BLaER1 (cell line): ENCODE results near the gene TAF10.

Experiments used
- H3K27ac ChIP-seq: shearing (Covaris generic); formaldehyde crosslinking; 2 replicates; pipeline ENCODE4 v1.8.1; 2022
- H3K27me3 ChIP-seq: shearing (Covaris generic); formaldehyde crosslinking; 2 replicates; pipeline ENCODE4 v1.8.1; 2022
- H3K36me3 ChIP-seq: shearing (Covaris generic); formaldehyde crosslinking; 2 replicates; pipeline ENCODE4 v1.8.1; 2022
- H3K4me1 ChIP-seq: shearing (Covaris generic); formaldehyde crosslinking; 2 replicates; pipeline ENCODE4 v1.8.1; 2022
- H3K4me2 ChIP-seq: shearing (Covaris generic); formaldehyde crosslinking; 2 replicates; pipeline ENCODE4 v1.8.1; 2022
- H3K4me3 ChIP-seq: shearing (Covaris generic); formaldehyde crosslinking; 2 replicates; pipeline ENCODE4 v1.8.1; 2022
- H3K9ac ChIP-seq: shearing (Covaris generic); formaldehyde crosslinking; 2 replicates; pipeline ENCODE4 v1.8.1; 2022
- H3K9me3 ChIP-seq: shearing (Covaris generic); formaldehyde crosslinking; 2 replicates; pipeline ENCODE4 v1.8.1; 2022
- H4K20me1 ChIP-seq: shearing (Covaris generic); formaldehyde crosslinking; 2 replicates; pipeline ENCODE4 v1.8.1; 2022
- Cebpa-rat ChIP-seq: shearing (Covaris generic); IDR thresholded peaks from 2 replicates; pipeline ENCODE4 v1.8.1; 2022

Gene TAF10

DNA sequence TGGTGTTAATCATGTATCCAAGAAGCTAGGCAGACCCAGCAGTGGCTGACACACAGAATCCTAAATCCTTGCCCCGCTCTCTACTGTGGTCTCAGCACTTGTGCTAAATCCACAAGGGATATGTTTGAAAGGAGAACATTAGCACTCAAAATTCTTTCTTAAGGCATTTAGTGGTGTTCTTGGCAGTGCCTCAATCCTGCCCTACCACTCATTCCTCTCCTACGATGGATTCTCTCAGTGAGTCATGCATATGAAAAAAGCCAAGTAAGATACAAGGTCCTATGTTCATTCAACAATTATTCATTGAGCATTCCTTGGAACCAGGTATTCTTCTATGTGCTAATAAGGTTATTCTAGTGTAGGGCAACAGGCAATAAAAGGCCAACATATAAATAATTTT is 39.8 kb downstream of the TAF10 start:
- no peak overlapping the region for H3K27ac ChIP-seq
- no peak overlapping the region for H3K9ac ChIP-seq
- peaks cover 7% of the 10 kb centered on the region for H3K4me1 ChIP-seq
- H3K4me3 ChIP-seq = no peak overlapping the region
- peaks cover 16% of the 10 kb centered on the region for H3K9me3 ChIP-seq
- H3K4me2 ChIP-seq = no peak overlapping the region
- no peaks in the 10 kb centered on the region for H3K27me3 ChIP-seq
- H3K36me3 ChIP-seq = peaks cover 41% of the 10 kb centered on the region
- TF ChIP-seq Cebpa-rat = no peak
- H4K20me1 ChIP-seq = 0 out of 2 replicates have a peak, but pooled peaks cover 6% of the 10 kb centered on the region

GRCh38 chr11:6571434-6572008 is 40.5 kb downstream of the TAF10 start:
- Histone ChIP-seq H3K9ac (no peak overlapping the region), H3K4me1 (no peaks in the 10 kb centered on the region), H3K27ac (no peak overlapping the region), H3K4me2 (no peak overlapping the region), H3K36me3 (peaks cover 48% of the 10 kb centered on the region), H3K27me3 (no peaks in the 10 kb centered on the region), H4K20me1 (no peaks in the 10 kb centered on the region), H3K9me3 (peaks cover 16% of the 10 kb centered on the region), H3K4me3 (no peak overlapping the region)
- no peak for TF ChIP-seq Cebpa-rat

- H4K20me1 ChIP-seq = no peaks in the 10 kb centered on the region
- H3K9me3 ChIP-seq = peaks cover 16% of the 10 kb centered on the region
- H3K27me3 ChIP-seq = no peaks in the 10 kb centered on the region
- no peak for TF ChIP-seq Cebpa-rat
- peaks cover 52% of the 10 kb centered on the region for H3K36me3 ChIP-seq
- H3K4me2 ChIP-seq = no peak overlapping the region
- no peak overlapping the region for H3K4me3 ChIP-seq
- no peak overlapping the region for H3K9ac ChIP-seq
- H3K4me1 ChIP-seq = no peaks in the 10 kb centered on the region
- no peak overlapping the region for H3K27ac ChIP-seq
Observed at GRCh38 chr11:6570691-6571427, 41.2 kb downstream of the TAF10 start.

- H3K27me3 ChIP-seq = no peaks in the 10 kb centered on the region
- peaks cover 16% of the 10 kb centered on the region for H3K9me3 ChIP-seq
- H3K4me3 ChIP-seq = no peak overlapping the region
- H3K36me3 ChIP-seq = peaks cover 52% of the 10 kb centered on the region
- no peak overlapping the region for H3K4me2 ChIP-seq
- no peak overlapping the region for H3K9ac ChIP-seq
- TF ChIP-seq Cebpa-rat = no peak
- H3K4me1 ChIP-seq = no peaks in the 10 kb centered on the region
- H3K27ac ChIP-seq = no peak overlapping the region
- H4K20me1 ChIP-seq = no peaks in the 10 kb centered on the region
Observed at GRCh38 chr11:6569706-6570105, 42.3 kb downstream of the TAF10 start.

- Histone ChIP-seq H4K20me1 (no peaks in the 10 kb centered on the region), H3K9ac (no peak overlapping the region), H3K4me1 (no peaks in the 10 kb centered on the region), H3K4me2 (no peak overlapping the region), H3K27ac (no peak overlapping the region), H3K36me3 (peaks cover 64% of the 10 kb centered on the region), H3K9me3 (peaks cover 16% of the 10 kb centered on the region), H3K4me3 (no peak overlapping the region), H3K27me3 (no peaks in the 10 kb centered on the region)
- no peak for TF ChIP-seq Cebpa-rat
Observed at GRCh38 chr11:6568191-6568918, 43.7 kb downstream of the TAF10 start.

DNA sequence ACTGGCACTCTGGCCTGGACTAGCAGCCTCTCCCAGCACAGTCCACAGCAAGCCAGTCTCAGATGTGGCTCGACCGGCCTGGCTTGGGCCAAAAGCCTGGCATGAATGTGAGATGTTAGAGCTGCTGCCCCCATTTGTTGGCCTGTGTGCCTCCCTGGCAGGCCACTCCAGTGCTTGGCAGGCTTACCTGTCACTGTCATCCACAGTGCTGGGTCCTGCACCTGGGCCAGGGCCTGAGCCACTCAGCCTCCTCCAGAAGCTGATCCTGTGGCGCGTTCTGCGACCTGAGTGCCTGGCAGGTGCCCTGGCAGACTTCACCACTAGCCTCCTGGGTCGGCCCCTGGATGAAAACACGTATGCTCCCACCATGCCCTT is 44.7 kb downstream of the TAF10 start:
- H3K27ac ChIP-seq = no peak overlapping the region
- H3K4me2 ChIP-seq = no peak overlapping the region
- no peak overlapping the region for H3K4me3 ChIP-seq
- TF ChIP-seq Cebpa-rat = no peak
- H3K9me3 ChIP-seq = peaks cover 16% of the 10 kb centered on the region
- H3K36me3 ChIP-seq = peaks cover 64% of the 10 kb centered on the region
- H4K20me1 ChIP-seq = no peaks in the 10 kb centered on the region
- no peak overlapping the region for H3K9ac ChIP-seq
- no peaks in the 10 kb centered on the region for H3K4me1 ChIP-seq
- no peaks in the 10 kb centered on the region for H3K27me3 ChIP-seq

GRCh38 chr11:6566704-6567370 is 45.2 kb downstream of the TAF10 start:
- peaks cover 64% of the 10 kb centered on the region for H3K36me3 ChIP-seq
- H3K27ac ChIP-seq = no peak overlapping the region
- H4K20me1 ChIP-seq = no peaks in the 10 kb centered on the region
- peaks cover 14% of the 10 kb centered on the region for H3K9me3 ChIP-seq
- no peaks in the 10 kb centered on the region for H3K4me1 ChIP-seq
- H3K4me3 ChIP-seq = no peak overlapping the region
- no peak overlapping the region for H3K9ac ChIP-seq
- H3K4me2 ChIP-seq = no peak overlapping the region
- no peak for TF ChIP-seq Cebpa-rat
- no peaks in the 10 kb centered on the region for H3K27me3 ChIP-seq

- no peak for TF ChIP-seq Cebpa-rat
- Histone ChIP-seq H3K9ac (no peak overlapping the region), H3K36me3 (peaks cover 57% of the 10 kb centered on the region), H4K20me1 (no peaks in the 10 kb centered on the region), H3K27ac (no peak overlapping the region), H3K27me3 (no peaks in the 10 kb centered on the region), H3K4me3 (no peak overlapping the region), H3K9me3 (peaks cover 7% of the 10 kb centered on the region), H3K4me1 (no peaks in the 10 kb centered on the region), H3K4me2 (no peak overlapping the region)
Observed at GRCh38 chr11:6565988-6566703, 45.9 kb downstream of the TAF10 start.

- no peaks in the 10 kb centered on the region for H3K9me3 ChIP-seq
- peaks cover 49% of the 10 kb centered on the region for H3K36me3 ChIP-seq
- no peaks in the 10 kb centered on the region for H4K20me1 ChIP-seq
- TF ChIP-seq Cebpa-rat = no peak
- no peak overlapping the region for H3K4me2 ChIP-seq
- H3K9ac ChIP-seq = no peak overlapping the region
- no peaks in the 10 kb centered on the region for H3K4me1 ChIP-seq
- no peak overlapping the region for H3K4me3 ChIP-seq
- H3K27me3 ChIP-seq = no peaks in the 10 kb centered on the region
- H3K27ac ChIP-seq = no peak overlapping the region
Observed at GRCh38 chr11:6565325-6565724, 46.7 kb downstream of the TAF10 start.
